GM21576 (cell line): ENCODE measurements around the gene CCL5.
"Not testable (repeated sequence)": the region's sequence is repeated elsewhere in the genome, so short reads cannot be mapped to it uniquely, and the experiment has no call there.

Experiments
- ATAC-seq: cut with Tn5 transposase; IDR thresholded peaks from one replicate; pipeline ENCODE4 v1.9.1; 2021; ENCODE audit warnings: mild to moderate bottlenecking, moderate library complexity; ENCODE audit not compliant: unreplicated experiment

Gene CCL5

GRCh38 chr17:35898283-35899070 is 18.3 kb upstream of the CCL5 start:
- ATAC-seq = no peak

GRCh38 chr17:35897772-35898171 is 17.6 kb upstream of the CCL5 start:
- ATAC-seq = not testable (repeated sequence)

GRCh38 chr17:35895636-35896587 is 15.8 kb upstream of the CCL5 start:
- ATAC-seq = peak; percentile 49

- ATAC-seq = no peak
These were observed 14.0 kb upstream of the CCL5 start for GRCh38 chr17:35894206-35894605.

- no peak for ATAC-seq
These were observed 13.6 kb upstream of the CCL5 start for GRCh38 chr17:35893751-35894150.

- ATAC-seq = no peak
These were observed 12.2 kb upstream of the CCL5 start for GRCh38 chr17:35892091-35893035.

GRCh38 chr17:35891269-35891668 is 11.1 kb upstream of the CCL5 start:
- no peak for ATAC-seq

- no peak for ATAC-seq
These were observed 10.6 kb upstream of the CCL5 start for GRCh38 chr17:35890774-35891155.

- ATAC-seq = no peak
These were observed 9.9 kb upstream of the CCL5 start for GRCh38 chr17:35889818-35890773.

GRCh38 chr17:35889241-35889640 is 9.1 kb upstream of the CCL5 start:
- ATAC-seq = no peak

GRCh38 chr17:35878361-35878760 is 1.8 kb downstream of the CCL5 start:
- no peak for ATAC-seq

GRCh38 chr17:35877345-35878029 is 2.7 kb downstream of the CCL5 start:
- ATAC-seq = no peak

GRCh38 chr17:35876534-35876933 is 3.6 kb downstream of the CCL5 start:
- no peak for ATAC-seq

GRCh38 chr17:35875800-35876139 is 4.4 kb downstream of the CCL5 start:
- no peak for ATAC-seq

GRCh38 chr17:35875072-35875799 is 4.9 kb downstream of the CCL5 start:
- no peak for ATAC-seq

- no peak for ATAC-seq
These were observed 7.8 kb downstream of the CCL5 start for GRCh38 chr17:35872196-35872980.

GRCh38 chr17:35870906-35871819 is 9.0 kb downstream of the CCL5 start:
- no peak for ATAC-seq
